Heart right ventricle (tissue), 16 donors: Measurements from ENCODE around the gene FAM221B. TPM values are rescaled to one million over a fixed set of nuclear protein-coding genes. Genes with fewer than 3 reads are reported as not detected.

Experiments
- ATAC-seq, 8 donors: fragments of 200-7000 bp; cut with Tn5 transposase; one replicate each; pipeline ENCODE4 v1.9.1; 2020; ENCODE audit warnings: mild to moderate bottlenecking in 8 of 8, moderate library complexity in 8 of 8, moderate number of reproducible peaks in 1 of 8
- DNase-seq, 2 donors: peaks; one replicate each; pipeline ENCODE4 v3.0.0-alpha.2; 2020
- H3K27ac ChIP-seq, 10 donors: fragments of 200-600 bp; sonication (generic) in 2 of 10; one replicate each; pipeline versions ENCODE4 v1.5.0 to v1.8.0; 2020 to 2022; ENCODE audit warnings: mild to moderate bottlenecking in 3 of 10
- H3K27me3 ChIP-seq, 7 donors: fragments of 200-600 bp; one replicate each; pipeline ENCODE4 v1.8.0; 2021 to 2022; ENCODE audit warnings: mild to moderate bottlenecking in 2 of 7
- H3K36me3 ChIP-seq, 9 donors: fragments of 200-600 bp; sonication (generic) in 1 of 9; one replicate each; pipeline versions ENCODE4 v1.5.0 to v1.8.0; 2020 to 2022; ENCODE audit warnings: mild to moderate bottlenecking in 2 of 9
- H3K4me1 ChIP-seq, 9 donors: fragments of 200-600 bp; sonication (generic) in 1 of 9; one replicate each; pipeline versions ENCODE4 v1.5.0 to v1.8.0; 2020 to 2022; ENCODE audit warnings: mild to moderate bottlenecking in 4 of 9
- H3K4me3 ChIP-seq, 10 donors: fragments of 200-600 bp; sonication (generic) in 2 of 10; one replicate each; pipeline versions ENCODE4 v1.5.0 to v1.8.0; 2020 to 2022; ENCODE audit warnings: mild to moderate bottlenecking in 7 of 10, moderate library complexity in 2 of 10
- H3K9me3 ChIP-seq, 11 donors: fragments of 200-600 bp in 10 of 11; sonication (generic) in 2 of 11; one replicate each; pipeline versions ENCODE4 v1.5.0 to v1.8.0; 2013 to 2022; ENCODE audit warnings: mild to moderate bottlenecking in 2 of 11, control low read depth in 1 of 11, moderate library complexity in 1 of 11
- CTCF ChIP-seq, 9 donors: fragments of 200-600 bp; sonication (generic) in 2 of 9; IDR thresholded peaks; one replicate each; pipeline versions ENCODE4 v1.5.0 to v1.8.0; 2021 to 2022; ENCODE audit warnings: antibody characterized with exemption in 9 of 9, mild to moderate bottlenecking in 5 of 9, moderate library complexity in 1 of 9
- WGBS, 2 donors: extraction: QIAGEN DNeasy Blood & Tissue Kit; methylation state at CpG; one replicate each; pipeline ENCODE4 v1.1.7; 2013; ENCODE audit warnings: inconsistent platforms in 1 of 2; 5-methylcytosine and 5-hydroxymethylcytosine counted together
- intact Hi-C, 10 donors: fragments of 100-400 bp; cut with DNase I; formaldehyde crosslinking; loops; one replicate each; pipeline versions ENCODE4 v1.11.1 to v1.14.2; 2022
- polyA plus RNA-seq, 2 donors: library from polyadenylated mRNA; stranded (reverse); fragments of 200-250 nt; gene quantifications; one replicate each; pipeline ENCODE4 v1.2.3, GENCODE V29; 2013
- total RNA-seq, 10 donors: library from RNA; stranded (reverse); fragmentation: NEBNext Ultra II Directional in 3 of 10; extraction: Animal tissue kit (Norgen Biotek cat#: 25700) in 3 of 10; gene quantifications; one replicate each; pipeline versions ENCODE4 v1.2.1 to v1.2.4, GENCODE V29; 2021 to 2023
- donor health status: Arrhythmogenic right ventricular cardiomyopathy.
- donor health status: ischemic (EF 13 %, LVEDD 7.1; RV severe dilation, severe dysfunction).
- donor health status: healthy with polysubstance abuse.
- donor health status: DM: no; HTN: yes; CAD: no.
- donor health status: DM: no; HTN: no; CAD: no.
- donor health status: ischemic (EF 25% LVEDD 6.9; RV normal size, moderate dysfunction).
- donor health status: ischemic (EF 25% LVEDD 5.7; RV mildly dilated, moderate dysfunction).
- donor health status: healthy.
- donor health status: DM: yes; HTN: yes; CAD: no.
- donor health status: Ischemic cardiomyopathy.
- donor health status: ischemic (EF 35%, LVEDD 5.7; RV mildly dilated, moderate dysfunction).
- donor health status: nonischemic (EF 11% LVEDD 7.7; RV severe dilation, severe dysfunction).
- donor health status: DM: yes; HTN: yes; CAD: no.
- donor health status: PGD.
- donor health status: ischemic (EF 29% LVEDD 5.4; RV normal size, mild dysfunction).
- donor health status: nonischemic (EF 23%, LVEDD 6.1; RV moderate dilation, normal function).

FAM221B gene
- total and polyA plus RNA-seq, 12 donors: not detected

DNA sequence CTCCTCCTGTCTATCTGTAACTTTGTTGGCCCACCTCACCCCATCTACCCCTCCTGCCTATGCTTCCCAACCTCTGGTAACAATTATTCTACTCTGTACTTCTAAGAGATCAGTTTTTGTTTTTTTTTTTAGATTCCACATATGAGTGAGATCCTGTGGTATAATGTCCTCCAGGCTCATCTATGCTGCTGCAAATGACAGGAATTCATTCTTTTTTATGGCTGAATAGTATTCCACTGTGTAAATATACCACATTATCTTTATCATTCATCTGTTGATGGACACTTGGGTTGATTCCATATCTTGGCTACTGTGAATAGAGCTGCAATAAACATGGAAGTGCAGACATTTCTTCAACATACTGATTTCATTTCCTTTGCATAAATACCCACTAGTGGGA lies 45.1 kb downstream of the FAM221B start:
- H3K4me1 ChIP-seq: no peaks in the 10 kb centered on the region
- H3K36me3 ChIP-seq: no peaks in the 10 kb centered on the region
- no peak overlapping the region for H3K27ac ChIP-seq
- DNase-seq (no peak), ATAC-seq (no peak)
- TF ChIP-seq CTCF (IDR thresholded peaks at IDR 0.05): no peak
- no peaks in the 10 kb centered on the region for H3K27me3 ChIP-seq
- no peak overlapping the region for H3K4me3 ChIP-seq
- intact Hi-C loops: loop anchor here in 1 of 10 donors (10.0 kb wide), 1 partner anchor 241 kb away; no protein-coding TSS in a partner anchor
- H3K9me3 ChIP-seq: no peaks in the 10 kb centered on the region

DNA sequence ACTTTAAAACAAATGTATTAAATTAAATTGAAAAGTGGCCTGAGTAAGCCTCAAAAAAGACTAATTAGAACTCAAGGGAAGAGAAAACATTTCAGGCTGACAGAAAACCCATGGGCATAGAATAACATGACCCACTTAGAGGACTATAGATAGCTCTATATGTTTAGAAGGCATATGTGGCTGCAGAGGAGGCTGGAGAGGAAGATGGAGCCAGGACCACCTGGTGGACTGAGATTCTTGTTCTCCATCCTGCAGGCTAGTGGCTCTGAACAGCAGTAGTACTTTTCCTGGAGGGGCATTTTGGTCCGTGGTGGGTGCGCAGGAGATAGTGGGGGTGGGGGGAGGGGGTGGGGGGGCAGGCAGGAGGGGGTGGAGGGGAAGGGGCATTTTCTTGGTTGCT lies 47.5 kb downstream of the FAM221B start:
- no peak for TF ChIP-seq CTCF (IDR thresholded peaks at IDR 0.05)
- Histone ChIP-seq H3K4me1 (peaks cover 0 to 1% (median 0%) of the 10 kb centered on the region in 9 donors), H3K27me3 (no peaks in the 10 kb centered on the region), H3K4me3 (no peak overlapping the region), H3K36me3 (no peaks in the 10 kb centered on the region), H3K27ac (no peak overlapping the region), H3K9me3 (no peaks in the 10 kb centered on the region)
- no peak for DNase-seq
- WGBS, 2 donors: 57 to 78% methylated on average over 2 of the region's 2 CpGs
- ATAC-seq: no peak
- intact Hi-C loops: loop anchor here in 1 of 10 donors (10.0 kb wide), 1 partner anchor 244 kb away; no protein-coding TSS in a partner anchor

GRCh38 chr9:35778496-35778895 lies 50.0 kb downstream of the FAM221B start:
- H3K36me3 ChIP-seq: no peaks in the 10 kb centered on the region
- no peaks in the 10 kb centered on the region for H3K9me3 ChIP-seq
- no peak for TF ChIP-seq CTCF (IDR thresholded peaks at IDR 0.05)
- DNase-seq: no peak
- intact Hi-C loops: no loop called here
- ATAC-seq: no peak
- H3K27me3 ChIP-seq: no peaks in the 10 kb centered on the region
- H3K27ac ChIP-seq: no peak overlapping the region
- peaks cover 0 to 14% (median 7%) of the 10 kb centered on the region in 9 donors for H3K4me1 ChIP-seq
- 88 to 90% methylated on average over 3 of the region's 3 CpGs for WGBS, 2 donors
- no peak overlapping the region for H3K4me3 ChIP-seq

GRCh38 chr9:35776018-35776417 lies 52.5 kb downstream of the FAM221B start:
- TF ChIP-seq CTCF (IDR thresholded peaks at IDR 0.05): no peak
- Histone ChIP-seq H3K4me1 (peaks cover 3 to 28% (median 21%) of the 10 kb centered on the region in 9 donors), H3K27ac (no peak overlapping the region), H3K36me3 (no peaks in the 10 kb centered on the region), H3K27me3 (no peaks in the 10 kb centered on the region), H3K4me3 (no peak overlapping the region), H3K9me3 (no peaks in the 10 kb centered on the region)
- no peak for ATAC-seq
- 84 to 91% methylated on average over 4 of the region's 4 CpGs for WGBS, 2 donors
- intact Hi-C loops: no loop called here
- no peak for DNase-seq
